Psoas muscle (tissue), 8 donors: ENCODE measurements around the gene TNRC6A. TPM values are rescaled to one million over a fixed set of nuclear protein-coding genes. Genes with fewer than 3 reads are reported as not detected.
A peak's percentile ranks its signal among the peaks of the same experiment; 100 is the strongest.

Experiments
- ATAC-seq, 4 donors: fragments of 200-7000 bp; cut with Tn5 transposase; one replicate each; pipeline ENCODE4 v1.9.1; 2020; ENCODE audit warnings: moderate library complexity in 3 of 4, mild to moderate bottlenecking in 2 of 4
- DNase-seq, 2 donors: peaks; one replicate each; pipeline ENCODE4 v3.0.0-alpha.2; 2020
- H3K27ac ChIP-seq: fragments of 200-600 bp; one replicate; pipeline ENCODE4 v1.8.0; 2022
- H3K27me3 ChIP-seq, 3 donors: fragments of 200-600 bp in 1 of 3; one replicate each; pipeline versions ENCODE4 v1.6.1 to v1.8.0; 2013 to 2022; ENCODE audit warnings: low read length in 2 of 3, mild to moderate bottlenecking in 2 of 3, moderate library complexity in 1 of 3; ENCODE audit not compliant: insufficient read depth in 3 of 3
- H3K36me3 ChIP-seq, 2 donors: fragments of 200-600 bp in 1 of 2; one replicate each; pipeline versions ENCODE4 v1.6.1 to v1.8.0; 2013 to 2022; ENCODE audit warnings: low read depth in 1 of 2, mild to moderate bottlenecking in 1 of 2, moderate library complexity in 1 of 2; ENCODE audit not compliant: insufficient read depth in 1 of 2
- H3K4me1 ChIP-seq: fragments of 200-600 bp; one replicate; pipeline ENCODE4 v1.8.0; 2022
- H3K4me3 ChIP-seq: fragments of 200-600 bp; one replicate; pipeline ENCODE4 v1.8.0; 2022; ENCODE audit warnings: mild to moderate bottlenecking
- H3K9me3 ChIP-seq: fragments of 200-600 bp; one replicate; pipeline ENCODE4 v1.8.0; 2022
- WGBS, 3 donors: extraction: QIAGEN DNeasy Blood & Tissue Kit; methylation state at CpG; one replicate each; pipeline versions ENCODE4 v1.1.6 to v1.1.7; 2013; 5-methylcytosine and 5-hydroxymethylcytosine counted together
- intact Hi-C, 2 donors: fragments of 100-400 bp; cut with DNase I; formaldehyde crosslinking; loops; one replicate each; pipeline versions ENCODE4 v1.11.0 to v1.14.2; 2022
- polyA plus RNA-seq, 3 donors: library from polyadenylated mRNA; stranded (reverse); fragments of 200-250 nt; gene quantifications; one replicate each; pipeline ENCODE4 v1.2.3, GENCODE V29; 2013
- total RNA-seq, 4 donors: library from RNA; stranded (reverse); fragmentation: NEBNext Ultra II Directional in 2 of 4; extraction: Animal tissue kit (Norgen Biotek cat#: 25700) in 2 of 4; gene quantifications; one replicate each; pipeline versions ENCODE4 v1.2.1 to v1.2.4, GENCODE V29; 2021 to 2023
- TF ChIP-seq, protein P1 (sequence below): fragments of 200-600 bp; IDR thresholded peaks from one replicate; pipeline ENCODE4 v1.8.0; 2022; ENCODE audit warnings: antibody characterized with exemption
- donor health status: healthy with polysubstance abuse.
- donor health status: DM: no; HTN: no; CAD: no; lungs with moderate emphysema.
- donor health status: Bipolar disorder and iron deficiency.
- donor health status: healthy.
- donor health status: DM: yes; HTN: yes; CAD: no.
- donor health status: DM: no; HTN: no; CAD: no.
- donor health status: DM: no; HTN: no; CAD: no.
- donor health status: DM: yes; HTN: yes; CAD: no.

The TNRC6A gene
- total and polyA plus RNA-seq, 7 donors = 6.4 to 30.1 (median 20.9) TPM

DNA sequence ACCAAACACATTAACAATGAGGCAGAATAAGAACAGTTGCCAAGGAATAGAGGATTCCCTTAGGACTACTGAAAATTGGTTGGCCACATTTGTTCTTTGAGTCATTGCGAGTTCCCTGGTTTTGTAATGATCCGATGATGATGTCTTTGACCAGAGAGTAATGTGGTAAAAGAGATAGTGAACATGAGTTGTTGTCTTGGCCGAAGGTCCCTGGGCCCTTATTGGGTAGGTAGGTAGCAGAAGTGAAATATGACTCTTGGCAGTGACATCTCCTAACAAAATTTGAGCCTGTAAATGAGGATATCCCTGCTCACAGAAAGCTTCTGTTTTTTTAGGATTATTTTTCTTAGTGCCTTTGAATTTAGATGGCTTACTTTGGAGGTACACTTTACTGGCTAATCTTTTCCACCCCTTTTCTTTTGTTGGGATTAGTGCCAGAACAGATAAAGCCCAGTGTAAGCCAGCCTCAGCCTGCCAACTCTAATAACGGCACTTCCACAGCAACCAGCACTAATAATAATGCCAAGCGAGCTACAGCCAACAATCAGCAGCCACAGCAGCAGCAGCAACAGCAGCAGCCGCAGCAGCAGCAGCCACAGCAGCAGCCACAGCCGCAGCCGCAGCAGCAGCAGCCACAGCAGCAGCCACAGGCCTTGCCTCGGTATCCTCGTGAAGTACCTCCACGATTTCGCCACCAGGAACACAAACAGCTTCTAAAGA is 47.2 kb downstream of the TNRC6A start:
- Histone ChIP-seq H3K9me3 (no peaks in the 10 kb centered on the region), H3K27me3 (no peaks in the 10 kb centered on the region), H3K36me3 (peaks cover 8 to 57% of the 10 kb centered on the region in 2 donors), H3K4me1 (peaks cover 41% of the 10 kb centered on the region), H3K4me3 (no peak overlapping the region), H3K27ac (peak overlapping the region; percentile 70)
- intact Hi-C loops = loop anchor here in 1 of 2 donors (5.0 kb wide), 1 partner anchor 44 kb away; no protein-coding TSS in a partner anchor
- ATAC-seq = peak; percentile 90 to 92 (median 90)
- TF ChIP-seq, protein P1, sequence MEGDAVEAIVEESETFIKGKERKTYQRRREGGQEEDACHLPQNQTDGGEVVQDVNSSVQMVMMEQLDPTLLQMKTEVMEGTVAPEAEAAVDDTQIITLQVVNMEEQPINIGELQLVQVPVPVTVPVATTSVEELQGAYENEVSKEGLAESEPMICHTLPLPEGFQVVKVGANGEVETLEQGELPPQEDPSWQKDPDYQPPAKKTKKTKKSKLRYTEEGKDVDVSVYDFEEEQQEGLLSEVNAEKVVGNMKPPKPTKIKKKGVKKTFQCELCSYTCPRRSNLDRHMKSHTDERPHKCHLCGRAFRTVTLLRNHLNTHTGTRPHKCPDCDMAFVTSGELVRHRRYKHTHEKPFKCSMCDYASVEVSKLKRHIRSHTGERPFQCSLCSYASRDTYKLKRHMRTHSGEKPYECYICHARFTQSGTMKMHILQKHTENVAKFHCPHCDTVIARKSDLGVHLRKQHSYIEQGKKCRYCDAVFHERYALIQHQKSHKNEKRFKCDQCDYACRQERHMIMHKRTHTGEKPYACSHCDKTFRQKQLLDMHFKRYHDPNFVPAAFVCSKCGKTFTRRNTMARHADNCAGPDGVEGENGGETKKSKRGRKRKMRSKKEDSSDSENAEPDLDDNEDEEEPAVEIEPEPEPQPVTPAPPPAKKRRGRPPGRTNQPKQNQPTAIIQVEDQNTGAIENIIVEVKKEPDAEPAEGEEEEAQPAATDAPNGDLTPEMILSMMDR = no peak
- peak; percentile 30 to 65 for DNase-seq
- WGBS, 3 donors = 37 to 52% (median 44%) methylated on average over 12 of the region's 12 CpGs

DNA sequence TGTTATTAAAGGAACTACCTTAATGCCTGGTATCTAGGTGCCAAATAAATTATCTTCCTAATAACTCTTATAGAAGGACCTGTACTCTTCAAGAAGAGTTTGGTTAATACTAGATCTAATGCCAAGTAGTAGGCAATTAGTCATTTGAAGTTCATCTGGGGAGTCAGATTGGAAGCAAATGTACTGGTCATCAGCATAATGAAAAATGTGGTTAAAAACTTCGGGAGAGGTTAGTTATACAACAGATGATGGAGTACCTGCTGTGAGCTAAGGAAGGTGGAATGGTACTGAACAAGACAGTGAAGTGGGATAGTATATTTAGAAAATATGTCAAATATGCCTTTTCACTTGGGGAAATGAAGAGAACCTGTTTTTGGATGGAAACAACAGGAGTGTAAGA is 49.2 kb downstream of the TNRC6A start:
- peaks cover 36% of the 10 kb centered on the region for H3K4me1 ChIP-seq
- H3K27me3 ChIP-seq = no peaks in the 10 kb centered on the region
- no peak overlapping the region for H3K4me3 ChIP-seq
- TF ChIP-seq, protein P1 = no peak
- DNase-seq = no peak
- no peak for ATAC-seq
- peaks cover 12 to 69% of the 10 kb centered on the region in 2 donors for H3K36me3 ChIP-seq
- intact Hi-C loops = loop anchor here in 1 of 2 donors (5.0 kb wide), 1 partner anchor 46 kb away; no protein-coding TSS in a partner anchor
- H3K27ac ChIP-seq = peak overlapping the region; percentile 70
- H3K9me3 ChIP-seq = no peaks in the 10 kb centered on the region
- WGBS, 3 donors = 88 to 98% (median 96%) methylated on average over 1 of the region's 1 CpG

DNA sequence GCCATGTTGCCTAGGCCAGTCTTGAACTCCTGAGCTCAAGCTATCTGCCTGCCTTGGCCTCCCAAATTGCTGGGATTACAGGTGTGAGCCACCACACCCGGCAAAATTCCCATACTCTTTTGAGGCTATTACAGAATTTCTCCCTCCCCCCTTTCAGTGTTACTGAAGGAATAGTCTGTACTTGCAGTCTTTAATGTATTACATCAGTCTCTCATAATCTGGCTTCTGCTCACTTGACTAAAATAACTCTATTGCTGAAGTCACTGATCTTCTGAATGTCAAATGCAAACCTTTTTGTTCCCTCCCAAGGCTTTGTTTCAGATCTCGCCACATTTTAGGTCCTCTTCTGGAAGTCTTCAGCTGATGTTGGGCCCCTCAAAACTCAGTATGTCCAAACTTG is 51.8 kb downstream of the TNRC6A start:
- Histone ChIP-seq H3K36me3 (peaks cover 12 to 87% of the 10 kb centered on the region in 2 donors), H3K27me3 (no peaks in the 10 kb centered on the region), H3K4me1 (peaks cover 32% of the 10 kb centered on the region), H3K4me3 (no peak overlapping the region), H3K9me3 (no peaks in the 10 kb centered on the region), H3K27ac (peak overlapping the region; percentile 58)
- intact Hi-C loops = no loop called here
- ATAC-seq (peak in 2 of 4 donors; percentile 44 to 59), DNase-seq (no peak)
- TF ChIP-seq, protein P1 = no peak
- 62 to 89% (median 71%) methylated on average over 2 of the region's 2 CpGs for WGBS, 3 donors

DNA sequence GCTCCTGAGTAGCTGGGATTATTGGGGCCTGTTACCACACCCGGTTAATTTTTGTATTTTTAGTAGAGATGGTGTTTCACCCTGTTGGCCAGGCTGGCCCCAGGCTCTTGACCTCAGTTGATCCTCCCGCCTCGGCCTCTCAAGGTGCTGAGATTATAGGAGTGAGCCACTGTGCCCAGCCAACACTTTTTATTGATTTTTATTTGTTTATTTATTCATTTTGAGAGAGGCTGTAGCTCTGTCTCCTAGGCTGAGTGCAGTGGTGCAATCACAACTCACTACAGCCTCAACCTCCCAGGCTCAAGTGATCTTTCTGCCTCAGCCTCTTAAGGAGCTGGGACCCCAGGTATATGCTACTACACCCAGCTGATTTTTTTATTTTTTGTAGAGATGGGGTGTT is 54.7 kb downstream of the TNRC6A start:
- Histone ChIP-seq H3K36me3 (peaks cover 10 to 84% of the 10 kb centered on the region in 2 donors), H3K27ac (peak overlapping the region; percentile 31), H3K4me3 (no peak overlapping the region), H3K27me3 (no peaks in the 10 kb centered on the region), H3K4me1 (peaks cover 10% of the 10 kb centered on the region), H3K9me3 (no peaks in the 10 kb centered on the region)
- intact Hi-C loops = no loop called here
- no peak for ATAC-seq
- 57 to 77% (median 69%) methylated on average over 3 of the region's 3 CpGs for whole genome bisulfite sequencing, 3 donors
- TF ChIP-seq, protein P1 = no peak
- DNase-seq = no peak
